Liver (tissue), 9 donors: ENCODE results near the gene RECQL5. TPM values are rescaled to one million over a fixed set of nuclear protein-coding genes. Genes with fewer than 3 reads are reported as not detected.

Source experiments
- DNase-seq: peaks from one replicate; pipeline ENCODE4 v3.0.0-alpha.2; 2017; ENCODE audit warnings: low spot score
- H3K27ac ChIP-seq, 2 donors: one replicate each; pipeline ENCODE4 v1.7.0; 2013; ENCODE audit warnings: inconsistent platforms in 2 of 2, low read length in 2 of 2, control low read depth in 1 of 2, low read depth in 1 of 2, mild to moderate bottlenecking in 1 of 2
- H3K27me3 ChIP-seq, 4 donors: one replicate each; pipeline versions ENCODE4 v1.6.1 to v1.7.0; 2013; ENCODE audit warnings: low read length in 3 of 4, inconsistent platforms in 1 of 4, mild to moderate bottlenecking in 1 of 4, moderate library complexity in 1 of 4; ENCODE audit not compliant: control insufficient read depth in 4 of 4, insufficient read depth in 4 of 4
- H3K36me3 ChIP-seq, 4 donors: one replicate each; pipeline versions ENCODE4 v1.6.1 to v1.7.0; 2013; ENCODE audit warnings: low read length in 3 of 4, mild to moderate bottlenecking in 3 of 4, low read depth in 1 of 4, moderate library complexity in 1 of 4; ENCODE audit not compliant: control insufficient read depth in 4 of 4, insufficient read depth in 3 of 4
- H3K4me1 ChIP-seq, 4 donors: one replicate each; pipeline versions ENCODE4 v1.6.1 to v1.7.0; 2013; ENCODE audit warnings: low read length in 3 of 4, mild to moderate bottlenecking in 3 of 4, moderate library complexity in 1 of 4; ENCODE audit not compliant: control insufficient read depth in 4 of 4, insufficient read depth in 4 of 4
- H3K4me3 ChIP-seq, 3 donors: one replicate each; pipeline versions ENCODE4 v1.6.1 to v1.7.0; 2013; ENCODE audit warnings: low read length in 3 of 3, control low read depth in 1 of 3, low read depth in 1 of 3, mild to moderate bottlenecking in 1 of 3
- H3K9ac ChIP-seq, 2 donors: one replicate each; pipeline ENCODE4 v1.7.0; 2013; ENCODE audit warnings: low read length in 2 of 2, mild to moderate bottlenecking in 2 of 2, moderate library complexity in 2 of 2, control low read depth in 1 of 2, low read depth in 1 of 2
- H3K9me3 ChIP-seq, 4 donors: one replicate each; pipeline versions ENCODE4 v1.6.1 to v1.7.0; 2013; ENCODE audit warnings: low read length in 3 of 4; ENCODE audit not compliant: control insufficient read depth in 4 of 4
- ATF3 ChIP-seq: IDR thresholded peaks from 2 replicates; pipeline ENCODE4 v1.6.1; 2016; ENCODE audit warnings: antibody characterized with exemption
- CTCF ChIP-seq: fragments of 150-350 bp; IDR thresholded peaks from 2 replicates; pipeline ENCODE4 v1.5.1; 2017; ENCODE audit warnings: improper control_type of control experiment, low read depth, low read length; ENCODE audit not compliant: missing input control
- EGR1 ChIP-seq, 2 donors: IDR thresholded peaks; 2 replicates each; pipeline ENCODE4 v1.6.1; 2016 to 2018; ENCODE audit warnings: antibody characterized with exemption in 2 of 2, low read depth in 2 of 2
- FOXA1 ChIP-seq: IDR thresholded peaks from 2 replicates; pipeline ENCODE4 v1.6.1; 2016; ENCODE audit warnings: antibody characterized with exemption
- GABPA ChIP-seq, 2 donors: IDR thresholded peaks in 1 of 2; conservative IDR thresholded peaks in 1 of 2; 2 replicates each; pipeline ENCODE4 v1.6.1; 2016; ENCODE audit warnings: antibody characterized with exemption in 2 of 2, mild to moderate bottlenecking in 1 of 2, moderate library complexity in 1 of 2
- HNF4A ChIP-seq, 2 donors: conservative IDR thresholded peaks; 2 replicates each; pipeline ENCODE4 v1.6.1; 2016; ENCODE audit warnings: antibody characterized with exemption in 2 of 2, mild to moderate bottlenecking in 2 of 2
- HNF4G ChIP-seq: IDR thresholded peaks from 2 replicates; pipeline ENCODE4 v1.6.1; 2016; ENCODE audit warnings: antibody characterized with exemption
- JUND ChIP-seq, 2 donors: IDR thresholded peaks; 2 replicates each; pipeline ENCODE4 v1.6.1; 2016; ENCODE audit warnings: antibody characterized with exemption in 2 of 2
- MAX ChIP-seq: IDR thresholded peaks from 2 replicates; pipeline ENCODE4 v1.6.1; 2016; ENCODE audit warnings: antibody characterized with exemption
- NR2F2 ChIP-seq: IDR thresholded peaks from 2 replicates; pipeline ENCODE4 v1.6.1; 2016; ENCODE audit warnings: antibody characterized with exemption
- RAD21 ChIP-seq, 2 donors: IDR thresholded peaks; 2 replicates each; pipeline ENCODE4 v1.6.1; 2016; ENCODE audit warnings: antibody characterized with exemption in 2 of 2, mild to moderate bottlenecking in 2 of 2
- REST ChIP-seq: IDR thresholded peaks from 2 replicates; pipeline ENCODE4 v1.6.1; 2016; ENCODE audit warnings: antibody characterized with exemption, mild to moderate bottlenecking
- RXRA ChIP-seq, 2 donors: IDR thresholded peaks; 2 replicates each; pipeline ENCODE4 v1.6.1; 2017 to 2018; ENCODE audit warnings: antibody characterized with exemption in 2 of 2, mild to moderate bottlenecking in 1 of 2
- SP1 ChIP-seq: IDR thresholded peaks from 2 replicates; pipeline ENCODE4 v1.6.1; 2018; ENCODE audit warnings: antibody characterized with exemption, mild to moderate bottlenecking
- TAF1 ChIP-seq: conservative IDR thresholded peaks from 2 replicates; pipeline ENCODE4 v1.6.1; 2016; ENCODE audit warnings: antibody characterized with exemption, mild to moderate bottlenecking
- YY1 ChIP-seq: IDR thresholded peaks from 2 replicates; pipeline ENCODE4 v1.6.1; 2016; ENCODE audit warnings: antibody characterized with exemption, mild to moderate bottlenecking
- ZBTB33 ChIP-seq: IDR thresholded peaks from 2 replicates; pipeline ENCODE4 v1.6.1; 2016; ENCODE audit warnings: antibody characterized with exemption
- WGBS: extraction: QIAGEN DNeasy Blood & Tissue Kit; methylation state at CpG from one replicate; pipeline ENCODE4 v1.1.7; 2013; 5-methylcytosine and 5-hydroxymethylcytosine counted together
- polyA plus RNA-seq, 2 donors: library from polyadenylated mRNA; stranded (reverse) in 1 of 2; unstranded in 1 of 2; fragments of 200-250 nt in 1 of 2; fragments of >200 nt in 1 of 2; fragmentation: Nextera tagmentation in 1 of 2; extraction: Ambion mirVana in 1 of 2; gene quantifications; one replicate each; pipeline versions ENCODE4 v1.2.1 to v1.2.3, GENCODE V29; 2013 to 2015
- total RNA-seq, 2 donors: library from RNA; depleted of rRNA; stranded (reverse); fragments of >200 nt; gene quantifications; one replicate each; pipeline ENCODE4 v1.2.3, GENCODE V29; 2014
- donor health status: healthy.
- donor health status: healthy.
- donor health status: healthy.
- donor health status: healthy.
- donor health status: healthy.

The RECQL5 gene
- total and polyA plus RNA-seq, 4 donors, result 8.3 to 15.1 (median 11.5) TPM

GRCh38 chr17:75612906-75613626 lies 53.9 kb downstream of the RECQL5 start (continued):
- no peak for TF ChIP-seq REST

GRCh38 chr17:75611851-75612429 lies 55.0 kb downstream of the RECQL5 start:
- peaks cover 0 to 17% (median 13%) of the 10 kb centered on the region in 4 donors for H3K4me1 ChIP-seq
- no peaks in the 10 kb centered on the region for H3K27me3 ChIP-seq
- TF ChIP-seq GABPA (IDR thresholded peaks at IDR 0.05 in 1 of 2, conservative IDR thresholded peaks at IDR 0.05 in 1 of 2), result no peak
- no peak for TF ChIP-seq FOXA1
- TF ChIP-seq MAX, result no peak
- no peak for TF ChIP-seq ATF3
- no peak for TF ChIP-seq ZBTB33
- TF ChIP-seq HNF4G, result no peak
- no peak for TF ChIP-seq NR2F2
- no peak for TF ChIP-seq TAF1
- no peak for TF ChIP-seq REST
- no peak for TF ChIP-seq JUND (IDR thresholded peaks at IDR 0.05)
- no peak for TF ChIP-seq YY1
- TF ChIP-seq CTCF, result no peak
- TF ChIP-seq EGR1 (IDR thresholded peaks at IDR 0.05; ENCODE audit: low read depth in 2 of 2), result no peak
- TF ChIP-seq HNF4A (conservative IDR thresholded peaks at IDR 0.05), result no peak
- TF ChIP-seq RAD21 (IDR thresholded peaks at IDR 0.05), result no peak
- TF ChIP-seq SP1, result no peak
- no peak for TF ChIP-seq RXRA (IDR thresholded peaks at IDR 0.05)
- H3K9ac ChIP-seq, result no peak overlapping the region
- no peak for DNase-seq
- peaks cover 0 to 22% (median 3%) of the 10 kb centered on the region in 4 donors for H3K36me3 ChIP-seq
- no peak overlapping the region for H3K27ac ChIP-seq
- WGBS, result 86% methylated on average over 20 of the region's 20 CpGs
- no peak overlapping the region for H3K4me3 ChIP-seq
- no peaks in the 10 kb centered on the region for H3K9me3 ChIP-seq
